ENCODE results near the gene TLR9. TPM values are rescaled to one million over a fixed set of nuclear protein-coding genes. Genes with fewer than 3 reads are reported as not detected.

TLR9 gene
- total and polyA plus RNA-seq, 2 donors from 2014 or later = 0.94 TPM; not detected in 1

- intact Hi-C loops (cut with DNase I) = no loop called here
These were observed 27.4 kb downstream of the TLR9 start, which contains the start of gene ALAS1 for GRCh38 chr3:52197842-52198625. ALAS1 (plus strand) TSS chr3:52198160; CDS start chr3:52199242, 1,082 bp downstream.

GRCh38 chr3:52197499-52197841, 28.0 kb downstream of the TLR9 start:
- Histone ChIP-seq H3K4me3 (ENCODE audit: low read length in 3 of 3) (peak overlapping the region; percentile 29 to 92 (median 58)), H3K4me1 (ENCODE audit: control insufficient read depth in 2 of 3, insufficient read depth in 2 of 3, low read depth in 1 of 3, low read length in 3 of 3) (peaks cover 3 to 18% (median 17%) of the 10 kb centered on the region in 3 donors), H3K27me3 (ENCODE audit: control insufficient read depth, insufficient read depth, low read length) (no peaks in the 10 kb centered on the region), H3K27ac (ENCODE audit: low read depth in 2 of 2, low read length in 2 of 2) (peak overlapping the region; percentile 18 to 51), H3K9me3 (ENCODE audit: control insufficient read depth in 2 of 3, insufficient read depth in 1 of 3, low read length in 3 of 3) (no peaks in the 10 kb centered on the region), H3K36me3 (ENCODE audit: control insufficient read depth in 2 of 3, insufficient read depth in 3 of 3, low read length in 3 of 3) (peaks cover 3 to 6% (median 5%) of the 10 kb centered on the region in 3 donors), H3K9ac (ENCODE audit: low read length in 3 of 3) (peak overlapping the region in 2 of 3 donors; percentile 15 to 77)
- FAIRE-seq = no peak
- no peak for TF ChIP-seq CTCF (IDR thresholded peaks at IDR 0.05; ENCODE audit: borderline replicate concordance, extremely low read depth, insufficient read depth)
- intact Hi-C loops (cut with DNase I) = no loop called here
- no peak for DNase-seq

More at GRCh38 chr3:52197842-52198625, 27.4 kb downstream of the TLR9 start, which contains the start of gene ALAS1:
- TF ChIP-seq CTCF (IDR thresholded peaks at IDR 0.05; ENCODE audit: borderline replicate concordance, extremely low read depth, insufficient read depth) = no peak
- peaks cover 3 to 18% (median 17%) of the 10 kb centered on the region in 3 donors for H3K4me1 ChIP-seq (ENCODE audit: control insufficient read depth in 2 of 3, insufficient read depth in 2 of 3, low read depth in 1 of 3, low read length in 3 of 3)
- FAIRE-seq = no peak
- no peaks in the 10 kb centered on the region for H3K27me3 ChIP-seq (ENCODE audit: control insufficient read depth, insufficient read depth, low read length)
- no peaks in the 10 kb centered on the region for H3K9me3 ChIP-seq (ENCODE audit: control insufficient read depth in 2 of 3, insufficient read depth in 1 of 3, low read length in 3 of 3)
- H3K4me3 ChIP-seq (ENCODE audit: low read length in 3 of 3) = peak within 1 kb of the TSS; percentile 58 to 92 (median 73)
- H3K9ac ChIP-seq (ENCODE audit: low read length in 3 of 3) = peak within 1 kb of the TSS; percentile 32 to 90 (median 72)
- H3K36me3 ChIP-seq (ENCODE audit: control insufficient read depth in 2 of 3, insufficient read depth in 3 of 3, low read length in 3 of 3) = peaks cover 4 to 12% (median 11%) of the 10 kb centered on the region in 3 donors
- H3K27ac ChIP-seq (ENCODE audit: low read depth in 2 of 2, low read length in 2 of 2) = peak within 1 kb of the TSS; percentile 18 to 83
- DNase-seq = peak; percentile 96 to 98 (median 96)

GRCh38 chr3:52196977-52197376, 28.5 kb downstream of the TLR9 start:
- no peaks in the 10 kb centered on the region for H3K27me3 ChIP-seq (ENCODE audit: control insufficient read depth, insufficient read depth, low read length)
- DNase-seq = peak in 1 of 5 donors; percentile 50
- no peaks in the 10 kb centered on the region for H3K9me3 ChIP-seq (ENCODE audit: control insufficient read depth in 2 of 3, insufficient read depth in 1 of 3, low read length in 3 of 3)
- H3K36me3 ChIP-seq (ENCODE audit: control insufficient read depth in 2 of 3, insufficient read depth in 3 of 3, low read length in 3 of 3) = peaks cover 2 to 4% (median 3%) of the 10 kb centered on the region in 3 donors
- TF ChIP-seq CTCF (IDR thresholded peaks at IDR 0.05; ENCODE audit: borderline replicate concordance, extremely low read depth, insufficient read depth) = no peak
- H3K4me1 ChIP-seq (ENCODE audit: control insufficient read depth in 2 of 3, insufficient read depth in 2 of 3, low read depth in 1 of 3, low read length in 3 of 3) = peaks cover 3 to 18% (median 17%) of the 10 kb centered on the region in 3 donors
- H3K4me3 ChIP-seq (ENCODE audit: low read length in 3 of 3) = peak overlapping the region in 2 of 3 donors; percentile 29 to 92
- no peak for FAIRE-seq
- intact Hi-C loops (cut with DNase I) = no loop called here
- H3K9ac ChIP-seq (ENCODE audit: low read length in 3 of 3) = no peak overlapping the region
- H3K27ac ChIP-seq (ENCODE audit: low read depth in 2 of 2, low read length in 2 of 2) = peak overlapping the region in 1 of 2 donors; percentile 51

All from kidney (tissue), 14 donors.